Measurements from ENCODE around the gene NAA50.

The NAA50 gene

GRCh38 chr3:113698956-113699355 lies 47.1 kb downstream of the NAA50 start:
- Histone ChIP-seq H3K27ac (ENCODE audit: low read length) (no peak overlapping the region), H3K27me3 (ENCODE audit: control insufficient read depth, insufficient read depth, low read length) (no peaks in the 10 kb centered on the region)

DNA sequence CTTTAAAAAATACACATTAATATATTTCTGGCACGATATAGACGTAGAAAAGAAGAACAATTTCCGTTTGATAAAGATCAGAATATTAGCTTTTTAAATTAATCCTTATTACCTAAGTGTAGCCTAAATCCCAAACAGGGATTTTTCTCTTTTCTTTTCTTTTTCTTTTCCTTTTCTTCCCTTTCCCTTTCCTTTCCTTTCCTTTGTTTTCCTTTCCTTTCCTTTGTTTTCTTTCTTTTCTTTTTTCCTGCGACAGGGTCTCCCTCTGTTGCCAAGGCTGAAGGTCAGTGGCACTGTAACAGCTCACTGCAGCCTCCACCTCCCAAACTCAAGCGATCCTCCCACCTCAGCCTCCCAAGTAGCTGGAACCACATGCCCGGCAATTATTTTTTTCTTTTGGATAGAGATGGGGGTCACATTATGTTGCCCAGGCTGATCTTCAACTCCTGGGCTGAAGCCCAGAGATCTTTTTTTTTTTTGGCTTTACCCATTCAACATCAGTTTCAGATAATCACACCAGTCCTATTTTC lies 47.8 kb downstream of the NAA50 start:
- H3K4me1 ChIP-seq (ENCODE audit: control insufficient read depth, low read depth, low read length): peaks cover 3% of the 10 kb centered on the region
- no peak overlapping the region for H3K27ac ChIP-seq (ENCODE audit: low read length)
- H3K9ac ChIP-seq (ENCODE audit: low read length): no peak overlapping the region
- no peaks in the 10 kb centered on the region for H3K27me3 ChIP-seq (ENCODE audit: control insufficient read depth, insufficient read depth, low read length)
- no peaks in the 10 kb centered on the region for H3K36me3 ChIP-seq (ENCODE audit: control insufficient read depth, low read depth, low read length)
- no peaks in the 10 kb centered on the region for H3K9me3 ChIP-seq (ENCODE audit: control insufficient read depth, low read depth, low read length)
- H3K4me3 ChIP-seq (ENCODE audit: low read length): peak overlapping the region; percentile 30

More at GRCh38 chr3:113698956-113699355, 47.1 kb downstream of the NAA50 start:
- Histone ChIP-seq H3K4me3 (ENCODE audit: low read length) (peak overlapping the region; percentile 30), H3K9ac (ENCODE audit: low read length) (peak overlapping the region; percentile 39), H3K36me3 (ENCODE audit: control insufficient read depth, low read depth, low read length) (no peaks in the 10 kb centered on the region), H3K9me3 (ENCODE audit: control insufficient read depth, low read depth, low read length) (no peaks in the 10 kb centered on the region), H3K4me1 (ENCODE audit: control insufficient read depth, low read depth, low read length) (peaks cover 3% of the 10 kb centered on the region)

DNA sequence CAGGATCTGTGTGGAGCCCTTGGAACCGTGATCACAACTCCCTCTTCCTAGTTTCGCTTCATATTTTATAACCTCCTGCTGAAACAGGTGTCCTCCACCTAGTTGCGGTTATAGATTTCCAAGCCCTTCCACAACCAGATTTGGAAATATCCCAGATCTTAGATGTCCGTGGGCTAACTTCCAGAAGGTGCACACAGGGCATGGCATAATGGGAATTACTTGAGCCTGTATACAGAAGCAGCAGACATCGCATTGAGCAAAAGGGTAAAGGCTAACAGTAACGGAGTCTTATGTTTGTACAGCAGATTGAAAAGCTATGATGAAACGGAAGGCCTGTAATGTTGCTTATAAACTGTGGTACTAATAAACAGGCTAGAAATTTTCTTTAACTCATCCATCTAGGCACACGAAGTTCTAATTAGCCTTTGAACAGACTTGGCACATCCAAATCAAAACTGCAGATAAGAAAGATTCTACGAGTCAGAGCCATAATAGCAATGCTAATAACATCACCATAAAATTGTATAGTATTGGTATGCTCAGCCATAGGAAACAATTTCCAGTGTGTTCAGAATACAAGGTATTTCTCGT lies 48.5 kb downstream of the NAA50 start:
- H3K4me1 ChIP-seq (ENCODE audit: control insufficient read depth, low read depth, low read length): peaks cover 3% of the 10 kb centered on the region
- no peaks in the 10 kb centered on the region for H3K36me3 ChIP-seq (ENCODE audit: control insufficient read depth, low read depth, low read length)
- peak overlapping the region; percentile 90 for H3K27ac ChIP-seq (ENCODE audit: low read length)
- H3K9ac ChIP-seq (ENCODE audit: low read length): peak overlapping the region; percentile 84
- peak overlapping the region; percentile 99 for H3K4me3 ChIP-seq (ENCODE audit: low read length)
- no peaks in the 10 kb centered on the region for H3K9me3 ChIP-seq (ENCODE audit: control insufficient read depth, low read depth, low read length)
- H3K27me3 ChIP-seq (ENCODE audit: control insufficient read depth, insufficient read depth, low read length): no peaks in the 10 kb centered on the region

- Histone ChIP-seq H3K4me1 (ENCODE audit: control insufficient read depth, low read depth, low read length) (peaks cover 3% of the 10 kb centered on the region), H3K27me3 (ENCODE audit: control insufficient read depth, insufficient read depth, low read length) (no peaks in the 10 kb centered on the region), H3K36me3 (ENCODE audit: control insufficient read depth, low read depth, low read length) (no peaks in the 10 kb centered on the region), H3K9ac (ENCODE audit: low read length) (peak overlapping the region; percentile 84), H3K4me3 (ENCODE audit: low read length) (peak overlapping the region; percentile 99), H3K27ac (ENCODE audit: low read length) (peak overlapping the region; percentile 90), H3K9me3 (ENCODE audit: control insufficient read depth, low read depth, low read length) (no peaks in the 10 kb centered on the region)
These were observed 49.2 kb downstream of the NAA50 start for GRCh38 chr3:113696658-113697499.

GRCh38 chr3:113695786-113696645 lies 50.0 kb downstream of the NAA50 start, which contains the start of gene USF3:
USF3 (minus strand) TSS chr3:113696642; CDS start chr3:113674878, 21,764 bp downstream.
- peaks cover 6% of the 10 kb centered on the region for H3K4me1 ChIP-seq (ENCODE audit: control insufficient read depth, low read depth, low read length)
- H3K9me3 ChIP-seq (ENCODE audit: control insufficient read depth, low read depth, low read length): no peaks in the 10 kb centered on the region
- H3K4me3 ChIP-seq (ENCODE audit: low read length): peak within 1 kb of the TSS; percentile 99
- H3K9ac ChIP-seq (ENCODE audit: low read length): peak within 1 kb of the TSS; percentile 84
- H3K27ac ChIP-seq (ENCODE audit: low read length): peak within 1 kb of the TSS; percentile 90
- H3K27me3 ChIP-seq (ENCODE audit: control insufficient read depth, insufficient read depth, low read length): no peaks in the 10 kb centered on the region
- H3K36me3 ChIP-seq (ENCODE audit: control insufficient read depth, low read depth, low read length): no peaks in the 10 kb centered on the region

DNA sequence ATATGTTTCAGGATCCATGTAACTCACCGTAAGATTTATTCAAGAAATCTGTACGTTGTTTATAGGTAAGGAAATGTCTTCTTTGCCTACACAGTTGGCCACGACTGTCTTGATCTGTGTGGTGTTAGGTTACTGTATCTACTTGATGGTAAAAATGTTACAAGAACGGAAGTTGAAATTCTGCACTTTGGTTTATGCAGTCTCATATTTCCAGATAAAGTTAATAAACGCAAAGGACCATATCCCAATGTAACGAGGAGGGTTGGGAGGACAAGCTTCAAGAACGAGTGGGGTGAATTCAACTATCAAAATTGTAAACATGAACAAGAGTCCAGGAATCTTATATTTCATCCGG lies 50.6 kb downstream of the NAA50 start:
- H3K36me3 ChIP-seq (ENCODE audit: control insufficient read depth, low read depth, low read length): no peaks in the 10 kb centered on the region
- no peaks in the 10 kb centered on the region for H3K9me3 ChIP-seq (ENCODE audit: control insufficient read depth, low read depth, low read length)
- no peaks in the 10 kb centered on the region for H3K27me3 ChIP-seq (ENCODE audit: control insufficient read depth, insufficient read depth, low read length)
- no peak overlapping the region for H3K27ac ChIP-seq (ENCODE audit: low read length)
- H3K9ac ChIP-seq (ENCODE audit: low read length): peak overlapping the region; percentile 53
- peaks cover 6% of the 10 kb centered on the region for H3K4me1 ChIP-seq (ENCODE audit: control insufficient read depth, low read depth, low read length)
- H3K4me3 ChIP-seq (ENCODE audit: low read length): peak overlapping the region; percentile 72

DNA sequence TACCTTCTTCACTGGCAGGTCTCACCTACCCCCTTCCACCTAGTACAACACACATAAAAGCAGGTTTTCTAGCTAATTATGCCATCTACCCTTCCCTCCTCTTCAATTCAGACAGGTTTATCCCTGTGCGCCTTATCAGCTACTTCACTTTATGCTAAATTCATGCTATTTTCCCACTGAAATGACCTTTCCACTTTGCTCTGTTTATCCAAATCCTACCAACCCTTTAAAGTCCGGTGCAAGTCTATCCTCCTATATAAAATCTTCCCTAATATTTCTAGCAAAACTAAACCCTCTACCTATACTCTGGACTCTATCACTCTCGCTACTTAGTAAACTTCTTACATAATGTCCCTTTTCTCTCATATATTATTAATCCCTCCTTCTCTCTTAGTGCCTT lies 55.6 kb downstream of the NAA50 start:
- no peak overlapping the region for H3K4me3 ChIP-seq (ENCODE audit: low read length)
- no peak overlapping the region for H3K27ac ChIP-seq (ENCODE audit: low read length)
- no peaks in the 10 kb centered on the region for H3K9me3 ChIP-seq (ENCODE audit: control insufficient read depth, low read depth, low read length)
- H3K9ac ChIP-seq (ENCODE audit: low read length): no peak overlapping the region
- H3K4me1 ChIP-seq (ENCODE audit: control insufficient read depth, low read depth, low read length): peaks cover 16% of the 10 kb centered on the region
- no peaks in the 10 kb centered on the region for H3K27me3 ChIP-seq (ENCODE audit: control insufficient read depth, insufficient read depth, low read length)
- H3K36me3 ChIP-seq (ENCODE audit: control insufficient read depth, low read depth, low read length): no peaks in the 10 kb centered on the region

- no peak overlapping the region for H3K4me3 ChIP-seq (ENCODE audit: low read length)
- H3K9ac ChIP-seq (ENCODE audit: low read length): no peak overlapping the region
- H3K27me3 ChIP-seq (ENCODE audit: control insufficient read depth, insufficient read depth, low read length): no peaks in the 10 kb centered on the region
- H3K27ac ChIP-seq (ENCODE audit: low read length): no peak overlapping the region
- peaks cover 14% of the 10 kb centered on the region for H3K4me1 ChIP-seq (ENCODE audit: control insufficient read depth, low read depth, low read length)
- no peaks in the 10 kb centered on the region for H3K9me3 ChIP-seq (ENCODE audit: control insufficient read depth, low read depth, low read length)
- H3K36me3 ChIP-seq (ENCODE audit: control insufficient read depth, low read depth, low read length): no peaks in the 10 kb centered on the region
These were observed 59.9 kb downstream of the NAA50 start for GRCh38 chr3:113685956-113686721.

GRCh38 chr3:113685124-113685523 lies 60.9 kb downstream of the NAA50 start:
- Histone ChIP-seq H3K27ac (ENCODE audit: low read length) (no peak overlapping the region), H3K4me1 (ENCODE audit: control insufficient read depth, low read depth, low read length) (peaks cover 13% of the 10 kb centered on the region), H3K27me3 (ENCODE audit: control insufficient read depth, insufficient read depth, low read length) (no peaks in the 10 kb centered on the region), H3K4me3 (ENCODE audit: low read length) (no peak overlapping the region), H3K9me3 (ENCODE audit: control insufficient read depth, low read depth, low read length) (no peaks in the 10 kb centered on the region), H3K36me3 (ENCODE audit: control insufficient read depth, low read depth, low read length) (no peaks in the 10 kb centered on the region), H3K9ac (ENCODE audit: low read length) (no peak overlapping the region)

GRCh38 chr3:113684271-113684819 lies 61.7 kb downstream of the NAA50 start:
- Histone ChIP-seq H3K36me3 (ENCODE audit: control insufficient read depth, low read depth, low read length) (no peaks in the 10 kb centered on the region), H3K9ac (ENCODE audit: low read length) (no peak overlapping the region), H3K4me3 (ENCODE audit: low read length) (no peak overlapping the region), H3K4me1 (ENCODE audit: control insufficient read depth, low read depth, low read length) (peaks cover 13% of the 10 kb centered on the region), H3K9me3 (ENCODE audit: control insufficient read depth, low read depth, low read length) (no peaks in the 10 kb centered on the region), H3K27me3 (ENCODE audit: control insufficient read depth, insufficient read depth, low read length) (no peaks in the 10 kb centered on the region), H3K27ac (ENCODE audit: low read length) (no peak overlapping the region)

Data from iPS-18a (cell line).